ENCODE measurements around the gene LRCOL1.

Gene LRCOL1

DNA sequence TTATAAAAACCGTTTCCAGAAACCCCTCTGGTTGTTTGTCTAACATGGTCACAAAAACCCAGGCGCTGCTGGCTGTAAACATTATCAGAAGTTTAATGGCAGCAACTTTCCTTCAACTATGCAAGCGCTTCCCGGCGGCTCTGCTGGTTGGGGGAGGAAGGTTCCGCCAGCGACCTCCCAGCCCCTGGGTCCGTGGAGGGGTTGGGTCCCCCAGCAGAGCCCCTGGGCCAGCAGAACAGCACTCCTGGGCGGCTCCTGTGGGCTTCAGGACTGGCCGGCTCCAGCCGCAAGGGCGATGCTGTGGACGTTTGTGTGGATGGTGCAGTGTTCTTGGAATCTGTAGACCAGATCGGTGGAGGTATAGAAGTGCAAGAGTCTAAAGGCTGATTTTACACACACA lies 26.0 kb downstream of the LRCOL1 start:
- no peak overlapping the region for H3K4me3 ChIP-seq (ENCODE audit: low read depth, low read length)
- TF ChIP-seq, protein P1, sequence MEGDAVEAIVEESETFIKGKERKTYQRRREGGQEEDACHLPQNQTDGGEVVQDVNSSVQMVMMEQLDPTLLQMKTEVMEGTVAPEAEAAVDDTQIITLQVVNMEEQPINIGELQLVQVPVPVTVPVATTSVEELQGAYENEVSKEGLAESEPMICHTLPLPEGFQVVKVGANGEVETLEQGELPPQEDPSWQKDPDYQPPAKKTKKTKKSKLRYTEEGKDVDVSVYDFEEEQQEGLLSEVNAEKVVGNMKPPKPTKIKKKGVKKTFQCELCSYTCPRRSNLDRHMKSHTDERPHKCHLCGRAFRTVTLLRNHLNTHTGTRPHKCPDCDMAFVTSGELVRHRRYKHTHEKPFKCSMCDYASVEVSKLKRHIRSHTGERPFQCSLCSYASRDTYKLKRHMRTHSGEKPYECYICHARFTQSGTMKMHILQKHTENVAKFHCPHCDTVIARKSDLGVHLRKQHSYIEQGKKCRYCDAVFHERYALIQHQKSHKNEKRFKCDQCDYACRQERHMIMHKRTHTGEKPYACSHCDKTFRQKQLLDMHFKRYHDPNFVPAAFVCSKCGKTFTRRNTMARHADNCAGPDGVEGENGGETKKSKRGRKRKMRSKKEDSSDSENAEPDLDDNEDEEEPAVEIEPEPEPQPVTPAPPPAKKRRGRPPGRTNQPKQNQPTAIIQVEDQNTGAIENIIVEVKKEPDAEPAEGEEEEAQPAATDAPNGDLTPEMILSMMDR (IDR thresholded peaks at IDR 0.05; ENCODE audit: borderline replicate concordance, insufficient read depth, low read depth, low read length) = no peak

DNA sequence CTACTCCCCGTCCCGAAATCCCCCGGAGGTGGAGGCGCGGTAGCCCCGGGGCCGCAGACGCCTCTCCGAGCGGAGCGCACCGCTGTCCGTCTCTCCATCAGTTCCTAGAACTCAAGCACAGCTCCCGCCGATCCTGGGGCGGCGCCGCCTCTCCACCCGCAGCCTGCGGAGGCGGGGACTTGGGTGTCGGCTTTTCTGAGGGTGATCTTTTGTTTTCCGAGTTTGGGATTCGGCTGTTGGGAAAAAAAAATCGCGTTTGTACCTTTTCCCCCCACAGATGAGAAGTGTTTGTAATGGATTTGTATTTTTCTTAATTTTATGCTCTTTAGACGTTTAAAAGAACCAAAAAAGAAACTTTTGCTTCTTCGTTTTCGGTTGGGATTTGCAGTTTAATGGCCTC lies 26.6 kb downstream of the LRCOL1 start:
- H3K4me3 ChIP-seq (ENCODE audit: low read depth, low read length) = no peak overlapping the region
- TF ChIP-seq, protein P1 (IDR thresholded peaks at IDR 0.05; ENCODE audit: borderline replicate concordance, insufficient read depth, low read depth, low read length) = no peak

DNA sequence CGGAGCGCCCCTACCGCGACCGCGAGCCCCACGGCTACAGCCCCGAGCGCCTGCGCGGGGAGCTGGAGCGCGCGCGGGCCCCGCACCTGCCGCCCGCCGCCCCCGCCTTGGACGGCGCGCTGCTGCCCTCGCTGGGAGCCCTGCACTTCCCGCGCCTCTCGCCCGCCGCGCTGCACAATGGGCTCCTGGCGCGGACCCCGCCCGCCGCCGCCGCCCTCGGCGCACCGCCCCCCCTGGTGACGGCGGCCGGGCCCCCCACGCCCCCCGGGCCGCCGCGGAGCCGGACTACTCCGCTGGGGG lies 27.0 kb downstream of the LRCOL1 start:
- no peak overlapping the region for H3K4me3 ChIP-seq (ENCODE audit: low read depth, low read length)
- TF ChIP-seq, protein P1 (IDR thresholded peaks at IDR 0.05; ENCODE audit: borderline replicate concordance, insufficient read depth, low read depth, low read length) = no peak

DNA sequence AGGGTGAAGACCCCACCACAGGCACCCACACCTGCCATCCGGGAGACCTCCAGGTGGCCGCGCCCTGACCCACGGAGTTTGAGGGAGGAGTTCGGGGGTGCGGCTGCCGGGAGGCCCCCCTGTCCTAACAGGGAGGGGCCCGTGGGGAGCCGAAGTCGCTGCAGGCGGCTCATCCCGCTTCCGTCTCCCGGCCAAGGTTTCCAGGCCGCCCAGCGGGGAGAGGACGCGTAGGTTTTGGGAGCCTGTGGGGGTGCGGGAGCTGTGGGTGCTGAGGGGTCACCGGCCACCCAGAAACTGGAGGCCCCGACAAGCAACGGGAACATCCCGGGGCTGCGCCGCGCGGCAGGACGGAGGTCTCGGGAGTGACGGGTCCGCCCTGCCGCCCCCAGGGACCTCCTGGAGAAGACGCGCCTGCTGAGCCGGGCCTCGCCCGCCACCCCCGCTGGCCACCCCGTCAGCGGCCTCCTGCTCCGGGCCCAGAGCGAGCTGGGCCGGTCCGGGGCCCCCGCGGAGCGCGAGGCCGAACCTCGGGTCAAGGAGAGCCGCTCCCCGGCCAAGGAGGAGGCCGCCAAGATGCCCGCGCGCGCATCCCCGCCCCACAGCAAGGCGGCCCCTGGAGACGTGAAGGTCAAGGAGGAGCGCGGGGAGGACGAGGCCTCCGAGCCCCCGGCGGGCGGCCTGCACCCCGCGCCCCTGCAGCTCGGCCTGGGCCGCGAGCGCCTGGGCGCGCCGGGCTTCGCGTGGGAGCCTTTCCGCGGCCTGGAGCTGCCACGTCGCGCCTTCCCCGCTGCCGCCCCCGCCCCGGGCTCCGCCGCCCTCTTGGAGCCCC lies 27.6 kb downstream of the LRCOL1 start:
- no peak overlapping the region for H3K4me3 ChIP-seq (ENCODE audit: low read depth, low read length)
- TF ChIP-seq, protein P1 (IDR thresholded peaks at IDR 0.05; ENCODE audit: borderline replicate concordance, insufficient read depth, low read depth, low read length) = no peak

DNA sequence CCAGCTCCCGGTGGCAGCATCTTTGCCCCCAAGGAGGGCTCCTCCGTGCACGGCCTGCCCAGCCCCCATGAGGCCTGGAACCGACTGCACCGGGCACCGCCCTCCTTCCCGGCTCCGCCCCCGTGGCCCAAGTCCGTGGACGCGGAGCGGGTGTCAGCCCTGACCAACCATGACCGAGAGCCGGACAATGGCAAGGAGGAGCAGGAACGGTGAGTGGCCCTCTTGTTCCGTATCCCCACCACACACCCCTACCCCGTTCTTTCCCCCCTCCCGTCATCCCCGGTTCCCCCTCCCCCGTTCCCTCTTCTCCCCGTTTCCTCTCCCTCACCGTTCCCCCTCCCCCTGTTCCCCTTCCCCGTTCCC lies 28.3 kb downstream of the LRCOL1 start:
- no peak overlapping the region for H3K4me3 ChIP-seq (ENCODE audit: low read depth, low read length)
- TF ChIP-seq, protein P1 (IDR thresholded peaks at IDR 0.05; ENCODE audit: borderline replicate concordance, insufficient read depth, low read depth, low read length) = no peak

DNA sequence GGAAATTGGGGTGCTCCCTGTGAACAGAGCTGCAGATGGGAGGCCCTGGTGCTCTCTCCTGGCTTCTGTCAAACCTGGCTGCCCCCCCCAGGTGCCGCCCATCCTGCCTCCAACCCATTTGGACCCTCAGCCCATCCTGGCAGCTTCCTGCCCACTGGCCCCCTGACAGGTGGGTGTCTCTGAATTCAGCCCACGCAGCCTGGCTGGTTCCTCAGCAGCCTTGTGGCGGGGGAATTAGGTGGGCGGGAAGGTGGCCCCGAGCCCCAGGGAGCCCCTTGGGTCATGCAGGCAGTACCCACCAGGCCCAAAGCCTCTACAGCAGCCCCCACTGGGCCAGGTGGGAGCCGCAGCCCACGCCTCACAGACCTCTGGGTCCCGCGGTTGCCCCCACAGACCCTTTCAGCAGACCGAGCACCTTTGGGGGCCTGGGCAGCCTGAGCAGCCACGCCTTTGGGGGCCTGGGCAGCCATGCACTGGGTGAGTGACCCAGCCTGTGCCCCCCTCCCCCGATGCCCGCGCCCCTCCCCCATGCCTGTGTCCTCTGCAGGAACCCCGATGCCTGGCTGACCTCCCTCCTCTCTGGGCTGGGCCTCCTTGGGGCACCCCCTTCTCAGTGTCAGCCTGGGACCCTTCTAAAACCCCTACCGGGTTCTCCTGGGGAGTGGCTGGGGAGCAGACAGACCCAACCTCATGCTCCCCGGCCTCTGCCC lies 28.9 kb downstream of the LRCOL1 start:
- H3K4me3 ChIP-seq (ENCODE audit: low read depth, low read length) = no peak overlapping the region
- TF ChIP-seq, protein P1 (IDR thresholded peaks at IDR 0.05; ENCODE audit: borderline replicate concordance, insufficient read depth, low read depth, low read length) = no peak

Measured in GM12875 (cell line).